ENCODE measurements around the gene ACOT7. TPM values are rescaled to one million over a fixed set of nuclear protein-coding genes. Genes with fewer than 3 reads are reported as not detected.

The ACOT7 gene
- total and polyA plus RNA-seq, 10 donors, result 10.6 to 31.5 (median 20.3) TPM

GRCh38 chr1:6295910-6296309, 97.7 kb downstream of the ACOT7 start:
- Histone ChIP-seq H3K4me1 (peaks cover 0 to 22% (median 5%) of the 10 kb centered on the region in 6 donors), H3K27ac (peak overlapping the region in 1 of 8 donors; percentile 72), H3K4me3 (no peak overlapping the region), H3K36me3 (peaks cover 0 to 21% (median 2%) of the 10 kb centered on the region in 6 donors), H3K27me3 (replicated peaks in 1 of 7) (no peaks in the 10 kb centered on the region), H3K9me3 (no peaks in the 10 kb centered on the region)
- 93 to 95% (median 94%) methylated on average over 6 of the region's 6 CpGs for WGBS, 5 donors
- intact Hi-C loops (cut with DNase I; ENCODE audit: low total_unique reads), result no loop called here
- no peak for DNase-seq
- TF ChIP-seq POLR2AphosphoS5 (IDR thresholded peaks at IDR 0.05) (no peak), CTCF (IDR thresholded peaks at IDR 0.05 in 8 of 11, conservative IDR thresholded peaks at IDR 0.05 in 3 of 11) (no peak), POLR2A (IDR thresholded peaks at IDR 0.05) (no peak)

- Histone ChIP-seq H3K36me3 (peaks cover 0 to 21% (median 2%) of the 10 kb centered on the region in 6 donors), H3K4me3 (no peak overlapping the region), H3K9me3 (no peaks in the 10 kb centered on the region), H3K27me3 (replicated peaks in 1 of 7) (no peaks in the 10 kb centered on the region), H3K4me1 (peaks cover 0 to 30% (median 5%) of the 10 kb centered on the region in 6 donors), H3K27ac (peak overlapping the region in 5 of 8 donors; percentile 20 to 72 (median 33))
- 70 to 84% (median 74%) methylated on average over 23 of the region's 23 CpGs for WGBS, 5 donors
- TF ChIP-seq CTCF (IDR thresholded peaks at IDR 0.05 in 8 of 11, conservative IDR thresholded peaks at IDR 0.05 in 3 of 11) (no peak), POLR2A (IDR thresholded peaks at IDR 0.05) (no peak), POLR2AphosphoS5 (IDR thresholded peaks at IDR 0.05) (peak in 1 of 3 donors; percentile 17)
- intact Hi-C loops (cut with DNase I; ENCODE audit: low total_unique reads), result no loop called here
- no peak for DNase-seq
These were observed 98.5 kb downstream of the ACOT7 start for GRCh38 chr1:6294890-6295556.

GRCh38 chr1:6294080-6294889, 99.3 kb downstream of the ACOT7 start:
- H3K4me1 ChIP-seq, result peaks cover 0 to 30% (median 5%) of the 10 kb centered on the region in 6 donors
- H3K27me3 ChIP-seq (replicated peaks in 1 of 7), result no peaks in the 10 kb centered on the region
- no peaks in the 10 kb centered on the region for H3K9me3 ChIP-seq
- DNase-seq, result no peak
- intact Hi-C loops (cut with DNase I; ENCODE audit: low total_unique reads), result no loop called here
- whole genome bisulfite sequencing, 5 donors, result 75 to 84% (median 80%) methylated on average over 10 to 14 of the region's 14 CpGs
- peak overlapping the region in 5 of 8 donors; percentile 20 to 72 (median 33) for H3K27ac ChIP-seq
- TF ChIP-seq POLR2A (IDR thresholded peaks at IDR 0.05) (no peak), POLR2AphosphoS5 (IDR thresholded peaks at IDR 0.05) (peak; percentile 9 to 61 (median 45)), CTCF (IDR thresholded peaks at IDR 0.05 in 8 of 11, conservative IDR thresholded peaks at IDR 0.05 in 3 of 11) (no peak)
- H3K4me3 ChIP-seq, result no peak overlapping the region
- peaks cover 0 to 21% (median 2%) of the 10 kb centered on the region in 6 donors for H3K36me3 ChIP-seq

- Histone ChIP-seq H3K4me1 (peaks cover 0 to 30% (median 6%) of the 10 kb centered on the region in 6 donors), H3K27ac (peak overlapping the region in 1 of 8 donors; percentile 73), H3K4me3 (no peak overlapping the region), H3K9me3 (no peaks in the 10 kb centered on the region), H3K27me3 (replicated peaks in 1 of 7) (no peaks in the 10 kb centered on the region), H3K36me3 (peaks cover 0 to 21% (median 2%) of the 10 kb centered on the region in 6 donors)
- 88 to 98% (median 95%) methylated on average over 3 to 10 of the region's 10 CpGs for WGBS, 5 donors
- TF ChIP-seq POLR2AphosphoS5 (IDR thresholded peaks at IDR 0.05), result no peak
- no peak for TF ChIP-seq POLR2A (IDR thresholded peaks at IDR 0.05)
- TF ChIP-seq CTCF (IDR thresholded peaks at IDR 0.05 in 8 of 11, conservative IDR thresholded peaks at IDR 0.05 in 3 of 11), result no peak
- intact Hi-C loops (cut with DNase I; ENCODE audit: low total_unique reads), result no loop called here
- no peak for DNase-seq
These were observed 101.5 kb downstream of the ACOT7 start for GRCh38 chr1:6292102-6292501.
